H1 (cell line): Measurements from ENCODE around the gene CYB561A3. TPM values are rescaled to one million over a fixed set of nuclear protein-coding genes. Genes with fewer than 3 reads are reported as not detected.

Source experiments
- CHD7 ChIP-seq: fragments of 300-600 bp; sonication (generic); IDR thresholded peaks from 2 replicates; pipeline ENCODE4 v1.7.1; 2012; ENCODE audit warnings: low read length, moderate library complexity, mild to moderate bottlenecking, inconsistent platforms; ENCODE audit not compliant: insufficient replicate concordance
- GTF2F1 ChIP-seq: IDR thresholded peaks from 2 replicates; pipeline ENCODE4 v1.6.1; 2012; ENCODE audit warnings: low read depth, low read length, improper control_type of control experiment, borderline replicate concordance
- HDAC2 ChIP-seq, 2 experiments: fragments of 300-600 bp in 1 of 2; sonication (generic) in 1 of 2; IDR thresholded peaks; 2 replicates each; pipeline ENCODE4 v1.6.1; 2011 to 2012; ENCODE audit warnings: low read depth in 2 of 2, low read length in 2 of 2, mild to moderate bottlenecking in 2 of 2, moderate library complexity in 2 of 2, borderline replicate concordance in 1 of 2, inconsistent platforms in 1 of 2
- NANOG ChIP-seq: IDR thresholded peaks from 2 replicates; pipeline ENCODE4 v1.6.1; 2011; ENCODE audit warnings: low read length, low read depth, mild to moderate bottlenecking, inconsistent platforms; ENCODE audit not compliant: insufficient read depth, poor library complexity, severe bottlenecking
- SUZ12 ChIP-seq: fragments of 200-600 bp; sonication (generic); IDR thresholded peaks from 2 replicates; pipeline ENCODE4 v1.6.1; 2012; ENCODE audit warnings: mild to moderate bottlenecking, inconsistent platforms, low read length, moderate library complexity, mixed read lengths
- polyA plus RNA-seq, 7 experiments: library from polyadenylated mRNA; depleted of rRNA in 3 of 7; stranded (reverse) in 5 of 7; unstranded in 2 of 7; fragments of >200 nt in 5 of 7; fragments of 200-250 nt in 2 of 7; gene quantifications; 1 replicate in 5 of 7; 2 replicates in 1 of 7; 4 replicates in 1 of 7; pipeline versions ENCODE4 v1.2.1 to v1.2.3, GENCODE V29; 2011 to 2013; ENCODE audit warnings: missing spikeins in 2 of 7, mixed read lengths in 2 of 7
- total RNA-seq: library from RNA; stranded (reverse); fragmentation: NEBNext Ultra II Directional; extraction: Animal tissue kit (Norgen Biotek cat#: 25700); gene quantifications from 2 replicates; pipeline ENCODE4 v1.2.1, GENCODE V29; 2021

CYB561A3 gene
- total and polyA plus RNA-seq, 2 of the 8 experiments (the other 6 are each of a cell fraction or from before 2014, with no cell fraction given) = 29.6 to 41.2 TPM

GRCh38 chr11:61370349-61371005 is 8.8 kb upstream of the CYB561A3 start (continued):
- TF ChIP-seq CHD7 (no peak), NANOG (no peak), HDAC2 (IDR thresholded peaks at IDR 0.05; ENCODE audit: borderline replicate concordance in 1 of 2, low read depth in 2 of 2, low read length in 2 of 2) (no peak), SUZ12 (no peak), GTF2F1 (no peak)
